ENCODE data around the gene ZNF253. TPM values are rescaled to one million over a fixed set of nuclear protein-coding genes. Genes with fewer than 3 reads are reported as not detected.

The ZNF253 gene
- 3.3 and 4.7 TPM in 2 replicates for total RNA-seq

GRCh38 chr19:19865750-19866610 lies at the start of gene ZNF253:
Gene ZNF253, plus strand, starts transcription at chr19:19865882. Its CDS starts 115 bp downstream, at chr19:19865997.

GRCh38 chr19:19821366-19821951 lies 44.2 kb upstream of the ZNF253 start, which contains the start of gene ZNF506:
Gene ZNF506, minus strand, starts transcription at chr19:19821750. Its CDS starts 147 bp downstream, at chr19:19821603.

GRCh38 chr19:19900729-19901444 lies 35.2 kb downstream of the ZNF253 start, which contains the start of gene ZNF93:
Gene ZNF93, plus strand, starts transcription at chr19:19900946. Its CDS starts 143 bp downstream, at chr19:19901089.

Other genes with a start within 250 kb of the ZNF253 start
- 3.3 and 5.5 TPM in 2 replicates for gene PBX4, start 247.2 kb upstream of the ZNF253 start, total RNA-seq
- 1.1 and 2.2 TPM in 2 replicates for gene LPAR2, start 237.7 kb upstream of the ZNF253 start, total RNA-seq
- 3.3 and 7.2 TPM in 2 replicates for gene GMIP, start 222.2 kb upstream of the ZNF253 start, total RNA-seq
- gene ATP13A1, start 202.2 kb upstream of the ZNF253 start, total RNA-seq = 55.9 and 59.0 TPM in 2 replicates
- gene ZNF101, start 197.0 kb upstream of the ZNF253 start, total RNA-seq = 7.0 and 9.2 TPM in 2 replicates
- gene ZNF14, start 132.8 kb upstream of the ZNF253 start, total RNA-seq = 3.3 and 3.7 TPM in 2 replicates
- gene ZNF506, start 44.1 kb upstream of the ZNF253 start, total RNA-seq = 8.6 and 9.6 TPM in 2 replicates
- gene ZNF93, start 35.1 kb downstream of the ZNF253 start, total RNA-seq = 3.9 and 4.8 TPM in 2 replicates
- gene ZNF682, start 173.6 kb downstream of the ZNF253 start, total RNA-seq = 1.4 and 1.5 TPM in 2 replicates
- gene ZNF90, start 212.1 kb downstream of the ZNF253 start, total RNA-seq = 2.9 and 3.9 TPM in 2 replicates

All from subcutaneous preadipocyte (primary cell).